ENCODE measurements around the gene DIAPH3. TPM values are rescaled to one million over a fixed set of nuclear protein-coding genes. Genes with fewer than 3 reads are reported as not detected.

DIAPH3 gene
- total RNA-seq, 1 donor from 2014 or later = 11.4 TPM

- TF ChIP-seq CTCF (IDR thresholded peaks at IDR 0.05; ENCODE audit: unreplicated experiment) = no peak
- DNase-seq (ENCODE audit: low spot score, unreplicated experiment) = no peak
- H3K9me3 Mint-ChIP-seq (ENCODE audit: low read depth) = no peaks in the 10 kb centered on the region
- no peaks in the 10 kb centered on the region for H3K27me3 Mint-ChIP-seq
- H3K4me1 Mint-ChIP-seq (ENCODE audit: low read depth) = no peaks in the 10 kb centered on the region
- H3K4me3 Mint-ChIP-seq (ENCODE audit: low read depth) = no peak overlapping the region
- no peak overlapping the region for H3K27ac Mint-ChIP-seq
- H3K36me3 Mint-ChIP-seq (ENCODE audit: insufficient read depth) = no peaks in the 10 kb centered on the region
Observed at GRCh38 chr13:59997976-59998375, 165.8 kb downstream of the DIAPH3 start.

- TF ChIP-seq CTCF (IDR thresholded peaks at IDR 0.05; ENCODE audit: unreplicated experiment) = no peak
- DNase-seq (ENCODE audit: low spot score, unreplicated experiment) = no peak
- Mint-ChIP-seq H3K4me3 (ENCODE audit: low read depth) (no peak overlapping the region), H3K27ac (no peak overlapping the region), H3K36me3 (ENCODE audit: insufficient read depth) (no peaks in the 10 kb centered on the region), H3K27me3 (no peaks in the 10 kb centered on the region), H3K9me3 (ENCODE audit: low read depth) (no peaks in the 10 kb centered on the region), H3K4me1 (ENCODE audit: low read depth) (peaks cover under 1% of the 10 kb centered on the region)
Observed at GRCh38 chr13:59996461-59996980, 167.2 kb downstream of the DIAPH3 start.

- H3K27ac Mint-ChIP-seq = peak overlapping the region; percentile 12
- H3K4me3 Mint-ChIP-seq (ENCODE audit: low read depth) = no peak overlapping the region
- H3K36me3 Mint-ChIP-seq (ENCODE audit: insufficient read depth) = peaks cover 2% of the 10 kb centered on the region
- no peaks in the 10 kb centered on the region for H3K9me3 Mint-ChIP-seq (ENCODE audit: low read depth)
- DNase-seq (ENCODE audit: low spot score, unreplicated experiment) = no peak
- no peak for TF ChIP-seq CTCF (IDR thresholded peaks at IDR 0.05; ENCODE audit: unreplicated experiment)
- no peaks in the 10 kb centered on the region for H3K27me3 Mint-ChIP-seq
- peaks cover 6% of the 10 kb centered on the region for H3K4me1 Mint-ChIP-seq (ENCODE audit: low read depth)
Observed at GRCh38 chr13:59991395-59991794, 172.3 kb downstream of the DIAPH3 start.

- no peaks in the 10 kb centered on the region for H3K27me3 Mint-ChIP-seq
- H3K36me3 Mint-ChIP-seq (ENCODE audit: insufficient read depth) = peaks cover under 1% of the 10 kb centered on the region
- no peaks in the 10 kb centered on the region for H3K4me1 Mint-ChIP-seq (ENCODE audit: low read depth)
- H3K27ac Mint-ChIP-seq = no peak overlapping the region
- TF ChIP-seq CTCF (IDR thresholded peaks at IDR 0.05; ENCODE audit: unreplicated experiment) = no peak
- H3K9me3 Mint-ChIP-seq (ENCODE audit: low read depth) = no peaks in the 10 kb centered on the region
- H3K4me3 Mint-ChIP-seq (ENCODE audit: low read depth) = no peak overlapping the region
- no peak for DNase-seq (ENCODE audit: low spot score, unreplicated experiment)
Observed at GRCh38 chr13:59982631-59983382, 180.9 kb downstream of the DIAPH3 start.

GRCh38 chr13:59979589-59979988, 184.1 kb downstream of the DIAPH3 start:
- DNase-seq (ENCODE audit: low spot score, unreplicated experiment) = no peak
- Mint-ChIP-seq H3K27ac (no peak overlapping the region), H3K4me3 (ENCODE audit: low read depth) (no peak overlapping the region), H3K27me3 (no peaks in the 10 kb centered on the region), H3K9me3 (ENCODE audit: low read depth) (no peaks in the 10 kb centered on the region), H3K4me1 (ENCODE audit: low read depth) (no peaks in the 10 kb centered on the region), H3K36me3 (ENCODE audit: insufficient read depth) (no peaks in the 10 kb centered on the region)
- TF ChIP-seq CTCF (IDR thresholded peaks at IDR 0.05; ENCODE audit: unreplicated experiment) = no peak

Measured in progenitor cell of endocrine pancreas (in vitro differentiated cells).